ENCODE data around the gene CARTPT.
A peak's percentile ranks its signal among the peaks of the same experiment; 100 is the strongest.

The CARTPT gene

GRCh38 chr5:71719063-71719964, at the start of gene CARTPT:
Gene CARTPT, plus strand, starts transcription at chr5:71719275. Its CDS starts 19 bp downstream, at chr5:71719294.
- DNase-seq: no peak

- no peak for DNase-seq
Observed at GRCh38 chr5:71677977-71678376, 41.1 kb upstream of the CARTPT start.

DNA sequence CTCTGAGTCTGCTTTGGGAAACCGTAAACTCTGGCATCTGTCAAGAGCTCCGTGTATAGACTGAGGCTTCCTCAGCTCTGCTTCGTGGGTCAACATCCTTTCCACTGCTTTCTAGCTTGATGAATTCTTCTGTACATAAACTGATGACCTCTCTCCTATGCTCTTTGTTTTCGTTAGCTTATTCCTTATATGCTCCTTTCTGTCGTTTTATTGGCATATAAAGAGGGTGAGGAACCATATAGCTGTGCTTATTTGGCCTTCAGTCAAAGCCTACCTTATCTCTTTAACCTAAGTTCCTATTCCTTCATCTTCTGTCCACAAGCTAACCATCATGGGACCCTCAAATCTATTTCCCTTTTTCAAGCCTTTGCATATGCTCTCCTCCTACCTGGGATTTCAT, 39.4 kb upstream of the CARTPT start:
- DNase-seq: no peak

DNA sequence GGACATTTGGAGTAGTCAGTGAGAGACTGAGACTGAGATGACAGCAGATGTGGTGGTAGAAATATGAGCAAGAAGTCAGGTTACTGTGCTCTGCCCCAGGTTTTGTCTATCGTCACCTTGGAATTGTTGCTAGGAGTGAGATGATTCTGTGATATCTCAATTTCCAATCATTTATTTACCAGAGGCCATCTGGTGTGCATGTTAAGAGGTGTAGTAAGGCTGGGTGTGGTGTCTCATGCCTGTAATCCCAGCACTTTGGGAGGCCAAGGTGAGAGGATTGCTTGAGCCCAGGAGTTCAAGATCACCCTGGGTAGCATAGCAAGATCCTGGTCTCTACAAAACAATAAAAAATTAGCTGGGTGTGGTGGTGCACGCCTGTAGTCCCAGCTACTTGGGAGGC, 38.6 kb upstream of the CARTPT start:
- DNase-seq: no peak

DNA sequence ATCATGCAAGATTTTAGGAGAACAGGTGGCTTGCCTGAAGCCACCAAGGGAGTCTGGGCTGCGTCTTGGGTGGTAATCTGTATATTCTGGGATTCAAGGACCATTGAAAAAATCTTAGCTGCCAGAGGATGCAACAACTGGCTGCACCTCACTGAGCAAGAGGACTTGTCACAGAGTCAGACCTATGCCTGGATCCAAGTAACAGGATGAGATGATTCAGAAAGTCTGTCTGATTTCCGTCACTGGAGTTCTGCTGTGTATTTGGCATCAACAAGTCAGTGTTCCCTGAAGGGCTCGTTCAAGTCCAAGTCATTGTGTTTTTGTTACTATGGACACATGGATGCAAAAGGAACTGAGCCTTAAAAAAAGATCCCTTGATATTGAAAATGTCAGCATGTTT, 37.8 kb upstream of the CARTPT start:
- DNase-seq: no peak

DNA sequence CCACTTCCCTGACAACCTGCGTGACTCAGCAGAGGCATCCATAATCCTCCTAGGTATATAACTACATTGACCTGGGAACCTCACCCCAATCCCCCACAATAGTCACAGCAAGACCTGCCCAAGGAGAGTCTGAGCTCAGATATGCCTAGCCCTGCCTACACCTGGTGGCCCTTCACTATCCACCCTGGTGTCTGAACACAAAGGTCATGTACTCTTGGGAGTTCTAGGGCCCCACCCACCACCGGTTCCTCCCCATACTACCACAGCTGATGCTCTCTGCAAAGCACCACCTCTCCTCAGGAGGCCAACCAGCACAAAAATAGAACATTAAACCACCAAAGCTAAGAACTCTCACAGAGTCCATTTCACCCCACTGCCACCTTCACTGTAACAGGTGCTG, 34.8 kb upstream of the CARTPT start:
- DNase-seq: no peak

DNA sequence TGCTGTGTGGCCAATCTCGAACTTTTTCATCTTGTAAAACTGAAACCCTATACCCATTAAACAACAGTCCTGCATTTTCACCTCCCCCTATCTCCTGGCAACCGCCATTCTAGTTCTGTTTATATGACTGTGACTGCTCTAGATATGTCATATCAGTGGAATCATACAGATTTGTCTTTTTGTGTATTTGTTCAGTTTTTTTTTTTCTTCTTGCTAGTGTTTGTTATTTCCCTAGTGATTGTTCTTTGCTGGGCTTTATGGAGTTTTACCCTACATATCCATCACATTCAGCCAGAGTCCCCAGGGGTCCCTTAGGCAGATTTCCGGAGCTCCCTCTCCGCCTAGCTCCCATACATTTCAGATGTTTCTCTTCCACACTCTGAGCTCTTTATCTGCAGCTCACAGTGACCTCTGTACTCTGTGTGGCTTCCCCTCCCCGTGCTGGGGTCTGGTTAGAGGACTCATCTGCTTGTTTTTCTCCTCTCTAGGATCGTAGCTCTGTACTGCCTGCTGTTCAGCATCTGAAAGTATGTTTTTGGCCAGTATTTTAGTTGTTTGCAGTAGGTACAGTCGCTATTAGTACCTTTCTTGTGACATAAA, 25.1 kb upstream of the CARTPT start:
- DNase-seq: no peak

GRCh38 chr5:71695071-71695470, 24.0 kb upstream of the CARTPT start:
- DNase-seq: no peak

- no peak for DNase-seq
Observed at GRCh38 chr5:71695595-71695994, 23.5 kb upstream of the CARTPT start.

DNA sequence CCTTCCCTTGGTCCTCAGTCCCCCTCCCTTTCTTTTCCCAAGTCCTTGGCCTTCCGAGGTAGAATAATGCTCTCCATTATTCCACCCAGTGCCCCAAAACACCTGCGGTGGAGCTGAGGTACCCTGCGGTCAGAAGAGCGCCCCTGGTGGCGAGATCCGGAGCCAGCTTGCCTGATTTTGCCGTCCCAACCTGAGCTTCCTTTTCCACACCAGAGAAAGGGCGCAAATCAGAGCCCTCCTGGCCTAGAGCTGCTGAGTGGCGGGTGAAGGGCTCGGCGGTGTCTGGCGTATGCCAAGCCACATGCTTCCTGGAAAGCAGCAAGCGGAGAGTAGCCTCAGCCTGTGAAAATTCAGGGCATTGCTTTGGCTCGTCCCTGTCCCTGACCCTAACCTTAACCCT, 21.1 kb upstream of the CARTPT start:
- no peak for DNase-seq

DNA sequence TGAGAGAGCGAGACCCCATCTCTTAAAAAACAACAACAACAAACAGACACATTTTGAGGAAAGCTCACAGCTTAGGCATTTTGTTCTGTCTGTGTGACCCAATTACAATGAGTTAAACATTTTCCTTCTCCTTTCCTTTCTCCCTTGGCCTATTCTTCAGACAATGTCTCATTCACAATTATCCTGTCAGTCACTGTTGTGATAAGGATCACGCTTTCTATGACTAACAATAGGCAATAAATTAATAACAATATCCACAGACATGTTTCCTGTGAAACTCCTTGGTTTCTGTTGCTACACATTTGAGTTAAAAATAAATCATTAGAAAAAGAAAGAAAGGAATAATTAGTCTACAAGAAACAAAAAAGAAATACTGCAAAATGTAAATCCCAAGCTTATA, 19.8 kb upstream of the CARTPT start:
- DNase-seq: no peak

DNA sequence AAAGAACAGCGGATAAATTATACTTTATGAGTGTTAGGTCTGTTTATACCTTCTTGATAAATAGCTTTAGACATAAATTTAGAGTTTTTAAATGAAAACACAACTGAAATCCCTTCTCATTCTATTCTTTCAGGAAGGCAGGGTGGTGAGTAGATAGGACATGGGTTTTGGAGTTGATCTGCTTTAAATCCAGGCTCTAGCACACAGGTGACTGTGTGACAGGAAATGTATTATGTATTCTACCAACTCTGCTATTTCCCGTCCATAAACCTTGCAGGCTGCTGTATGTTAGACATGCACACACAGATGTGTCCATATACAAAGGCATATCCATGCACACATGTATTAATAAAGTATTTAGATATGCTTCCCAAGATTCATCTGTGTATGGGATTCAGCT, 19.3 kb upstream of the CARTPT start:
- DNase-seq: no peak

DNA sequence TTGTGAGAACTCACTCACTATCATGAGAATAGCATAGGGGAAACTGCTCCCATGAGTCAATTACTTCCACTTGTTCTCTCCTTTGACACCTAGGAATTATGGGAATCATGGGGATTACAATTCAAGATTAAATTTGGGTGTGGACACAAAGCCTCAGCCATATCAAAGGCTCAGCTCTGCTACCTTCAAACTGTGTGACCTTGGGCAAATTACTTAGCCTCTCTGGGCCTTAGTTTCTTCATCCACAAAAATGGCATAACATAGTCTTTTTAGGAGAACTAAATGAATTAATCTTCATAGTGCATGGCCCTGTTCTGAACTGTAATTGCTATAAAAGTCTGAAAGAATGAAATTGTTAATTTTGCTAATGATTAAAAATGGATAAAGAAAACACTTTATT, 18.3 kb upstream of the CARTPT start:
- DNase-seq: no peak

- peak; percentile 51 for DNase-seq
Observed at GRCh38 chr5:71701407-71701806, 17.7 kb upstream of the CARTPT start.

DNA sequence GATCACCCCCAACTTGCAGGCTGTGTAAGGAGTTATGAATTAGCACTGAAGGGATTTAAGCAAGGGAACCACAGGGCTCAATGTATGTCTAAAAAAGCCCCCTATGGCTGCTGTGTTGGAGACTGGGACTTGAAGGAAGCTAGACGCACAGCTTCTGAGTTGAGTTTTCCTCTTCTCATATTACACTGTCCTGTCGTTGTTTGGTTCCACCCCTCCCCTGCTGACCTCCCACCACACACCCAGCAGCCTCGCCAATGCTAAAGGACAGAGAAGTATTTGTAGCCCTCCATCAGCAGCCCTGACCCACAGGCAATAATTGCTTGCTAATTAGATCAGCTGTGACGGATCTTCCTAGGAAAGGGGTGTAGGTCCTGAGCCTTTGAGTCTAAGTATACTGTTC, 15.1 kb upstream of the CARTPT start:
- no peak for DNase-seq

DNA sequence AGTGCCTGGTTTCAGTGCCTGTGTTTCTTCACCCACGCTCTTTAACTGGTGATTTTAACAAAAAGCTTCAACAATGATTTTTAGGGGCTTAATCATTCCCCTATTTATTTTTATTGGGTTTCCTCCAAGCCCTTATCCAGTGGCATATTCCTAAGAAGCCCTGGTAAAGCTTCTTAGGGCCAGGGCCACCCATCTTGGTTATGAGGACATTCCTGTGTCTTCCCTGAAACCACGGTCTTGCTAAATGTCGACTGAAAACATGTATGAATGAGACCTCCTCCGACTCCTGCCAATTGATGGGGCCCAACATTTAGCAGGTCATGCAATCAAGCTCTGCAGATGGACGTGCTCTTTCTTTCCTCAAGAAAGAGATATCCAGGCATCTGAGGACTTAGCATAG, 13.7 kb upstream of the CARTPT start:
- DNase-seq: no peak

DNA sequence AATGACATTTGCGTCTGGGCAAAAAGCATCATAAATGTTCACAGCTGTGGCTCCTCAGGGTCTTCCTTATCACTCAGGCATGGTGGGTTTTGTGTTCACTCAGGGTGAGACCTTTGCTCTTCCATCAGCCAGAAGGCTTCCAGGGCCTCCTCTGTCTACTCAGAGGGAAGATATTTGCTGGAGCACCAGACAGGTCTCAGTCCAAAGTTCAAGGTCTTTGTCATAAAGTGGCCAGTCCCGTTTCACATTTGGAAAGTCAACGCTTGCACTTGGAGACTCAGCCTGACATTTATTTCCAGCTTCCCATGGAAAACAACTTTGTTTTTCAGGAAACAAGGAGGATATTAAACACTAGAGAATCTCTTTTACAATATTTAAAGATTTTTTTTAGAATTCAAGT, 12.2 kb upstream of the CARTPT start:
- DNase-seq: no peak

DNA sequence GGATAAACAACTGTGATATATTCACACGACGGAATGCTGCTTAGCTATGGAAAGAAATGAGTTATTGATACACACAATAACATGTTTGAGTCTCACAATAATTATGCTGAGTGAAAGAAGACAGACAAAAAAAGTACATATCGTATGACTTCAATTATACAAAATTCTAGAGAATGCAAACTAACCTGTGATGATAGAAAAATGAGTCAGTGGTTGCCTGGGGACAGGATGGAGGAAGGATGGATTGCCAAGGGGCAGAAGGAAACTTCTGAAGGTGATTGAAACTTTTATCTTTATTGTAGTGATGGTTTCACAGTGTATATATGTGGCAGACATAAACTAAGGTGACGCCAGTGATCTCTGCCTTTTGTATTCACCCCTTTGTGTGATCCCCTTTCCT, 7.5 kb upstream of the CARTPT start:
- no peak for DNase-seq

- DNase-seq: no peak
Observed at GRCh38 chr5:71714911-71715310, 4.2 kb upstream of the CARTPT start.

DNA sequence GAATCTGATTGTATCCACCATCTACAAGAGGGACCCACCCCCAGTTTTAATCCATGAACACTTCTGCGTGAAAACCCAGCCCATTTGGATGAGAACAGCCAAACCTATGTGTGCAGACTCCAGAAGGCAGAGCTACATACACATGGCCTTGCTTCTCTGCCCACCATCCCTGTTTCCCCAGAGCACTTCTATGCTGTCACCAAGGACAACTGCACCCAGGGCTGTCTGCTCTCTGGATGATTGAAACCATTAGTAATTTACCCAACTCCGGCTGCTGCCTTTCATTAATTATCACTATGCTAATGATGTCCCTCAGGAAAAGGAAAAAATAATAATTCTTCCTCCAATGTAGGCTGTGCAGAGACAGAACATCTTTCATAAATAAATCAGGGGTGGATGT, 8.9 kb downstream of the CARTPT start:
- no peak for DNase-seq

- DNase-seq: no peak
Observed at GRCh38 chr5:71731015-71731414, 11.9 kb downstream of the CARTPT start.

DNA sequence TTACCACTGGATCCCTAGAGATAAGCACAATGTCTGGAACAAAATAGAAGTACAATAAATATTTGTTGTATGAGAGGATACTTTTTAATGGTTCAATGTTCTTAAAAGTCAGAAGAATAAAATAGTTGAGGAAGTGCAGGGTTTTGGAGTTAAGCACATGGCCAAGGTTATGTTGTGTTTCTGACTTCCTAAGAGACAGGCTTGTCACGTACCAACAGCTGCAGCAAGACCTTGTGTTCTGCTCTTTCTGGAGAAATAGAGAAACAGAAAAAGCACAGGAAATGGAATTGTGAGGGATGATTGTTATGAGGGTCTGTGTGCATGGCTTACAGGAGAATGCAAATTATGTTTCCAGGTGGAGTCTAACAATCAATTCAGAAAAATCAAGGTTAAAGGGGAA, 12.9 kb downstream of the CARTPT start:
- DNase-seq: no peak

DNA sequence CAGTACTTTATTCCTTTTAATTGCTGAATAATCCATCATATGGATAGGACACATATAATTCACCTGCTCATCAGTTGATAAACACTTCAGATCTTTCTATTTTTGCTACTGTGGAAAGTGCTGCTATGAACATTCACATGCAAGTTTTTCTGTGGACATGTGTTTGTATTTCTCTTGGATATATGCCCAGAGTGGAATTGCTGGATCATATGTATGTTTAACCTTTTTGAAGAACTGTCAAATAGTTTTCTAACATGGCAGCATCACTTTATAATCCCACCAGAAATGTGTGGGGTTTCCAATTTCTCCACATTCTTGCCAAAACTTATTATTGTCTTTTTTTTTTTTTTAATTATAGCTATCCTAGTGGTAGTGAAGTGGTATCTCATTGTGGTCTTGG, 15.1 kb downstream of the CARTPT start:
- no peak for DNase-seq

- DNase-seq: no peak
Observed at GRCh38 chr5:71737931-71738539, 19.0 kb downstream of the CARTPT start.

Measured in activated CD4-positive, alpha-beta T cell treated with anti-CD3 and anti-CD28 coated beads, Interleukin-2, Interleukin-6, amounts not matched to agents 100 ng/mL and 50 ng/mL, durations not matched to agents 16 hours and 8 hours (primary cell).